Measurements from ENCODE around the gene TFB1M.

DNA sequence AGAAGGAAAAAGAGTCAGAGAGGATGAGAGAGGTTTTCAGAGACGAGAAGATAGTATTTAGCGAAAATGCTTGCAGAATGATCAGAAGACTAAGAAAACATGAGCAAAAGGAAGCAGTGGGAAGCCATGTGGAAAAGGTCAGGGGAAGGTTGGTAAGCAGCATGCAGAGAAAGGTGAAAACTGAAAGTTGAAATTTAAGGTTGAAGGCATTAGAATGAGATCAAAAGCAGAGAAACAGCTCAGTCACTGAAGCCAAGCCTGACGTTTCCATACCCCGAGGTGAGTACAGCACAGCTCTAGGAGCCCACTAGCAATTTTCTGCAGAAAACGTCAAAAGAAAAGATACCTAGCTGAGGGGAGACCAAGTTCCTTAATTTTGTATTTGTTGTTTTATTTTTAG is 19.1 kb upstream of the TFB1M start:
- TF ChIP-seq, protein P1, sequence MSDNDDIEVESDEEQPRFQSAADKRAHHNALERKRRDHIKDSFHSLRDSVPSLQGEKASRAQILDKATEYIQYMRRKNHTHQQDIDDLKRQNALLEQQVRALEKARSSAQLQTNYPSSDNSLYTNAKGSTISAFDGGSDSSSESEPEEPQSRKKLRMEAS (IDR thresholded peaks at IDR 0.05; ENCODE audit: insufficient read depth, insufficient read length), result no peak
- TF ChIP-seq, protein P2, sequence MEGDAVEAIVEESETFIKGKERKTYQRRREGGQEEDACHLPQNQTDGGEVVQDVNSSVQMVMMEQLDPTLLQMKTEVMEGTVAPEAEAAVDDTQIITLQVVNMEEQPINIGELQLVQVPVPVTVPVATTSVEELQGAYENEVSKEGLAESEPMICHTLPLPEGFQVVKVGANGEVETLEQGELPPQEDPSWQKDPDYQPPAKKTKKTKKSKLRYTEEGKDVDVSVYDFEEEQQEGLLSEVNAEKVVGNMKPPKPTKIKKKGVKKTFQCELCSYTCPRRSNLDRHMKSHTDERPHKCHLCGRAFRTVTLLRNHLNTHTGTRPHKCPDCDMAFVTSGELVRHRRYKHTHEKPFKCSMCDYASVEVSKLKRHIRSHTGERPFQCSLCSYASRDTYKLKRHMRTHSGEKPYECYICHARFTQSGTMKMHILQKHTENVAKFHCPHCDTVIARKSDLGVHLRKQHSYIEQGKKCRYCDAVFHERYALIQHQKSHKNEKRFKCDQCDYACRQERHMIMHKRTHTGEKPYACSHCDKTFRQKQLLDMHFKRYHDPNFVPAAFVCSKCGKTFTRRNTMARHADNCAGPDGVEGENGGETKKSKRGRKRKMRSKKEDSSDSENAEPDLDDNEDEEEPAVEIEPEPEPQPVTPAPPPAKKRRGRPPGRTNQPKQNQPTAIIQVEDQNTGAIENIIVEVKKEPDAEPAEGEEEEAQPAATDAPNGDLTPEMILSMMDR (IDR thresholded peaks at IDR 0.05; ENCODE audit: extremely low read depth in 1 of 2, insufficient read depth in 1 of 2, low read depth in 1 of 2, low read length in 2 of 2), result no peak
- TF ChIP-seq POLR2A (IDR thresholded peaks at IDR 0.05; ENCODE audit: low read depth, low read length) (no peak), EZH2 (IDR thresholded peaks at IDR 0.05; ENCODE audit: borderline replicate concordance, low read depth, low read length, severe bottlenecking) (no peak), GATA2 (IDR thresholded peaks at IDR 0.05; ENCODE audit: insufficient read depth, insufficient read length, low read depth, low read length) (no peak), POLR2AphosphoS5 (IDR thresholded peaks at IDR 0.05; ENCODE audit: insufficient read depth, low read depth, low read length) (no peak), MYC (IDR thresholded peaks at IDR 0.05; ENCODE audit: low read depth, low read length) (no peak)

All from endothelial cell of umbilical vein (primary cell).